PC-9 (cell line): ENCODE data around the gene SERTAD1. TPM values are rescaled to one million over a fixed set of nuclear protein-coding genes. Genes with fewer than 3 reads are reported as not detected.
A peak's percentile ranks its signal among the peaks of the same experiment; 100 is the strongest.

Experiments
- BruUV-seq: library from RNA; stranded (reverse); fragments of 400-500 nt; replicated peaks from 2 replicates; lab custom pipeline; 2021; lab: Mats Ljungman, UMichigan
- CTCF ChIA-PET: fragments of 300-600 bp; sonication (Branson Sonifier 250); formaldehyde crosslinking; loops from one replicate; lab custom pipeline; 2022; ENCODE audit warnings: antibody characterized with exemption; lab: Charles Lee
- POLR2A ChIA-PET: fragments of 300-600 bp; sonication (Branson Sonifier 250); formaldehyde crosslinking; loops from one replicate; lab custom pipeline; 2022; ENCODE audit warnings: antibody characterized with exemption; ENCODE audit not compliant: unreplicated experiment; lab: Charles Lee
- DNase-seq, 2 experiments: peaks; one replicate each; pipeline versions ENCODE4 v3.0.0 to v3.0.0-alpha.2; 2015 to 2022; ENCODE audit warnings: mixed read lengths in 1 of 2
- H2AFZ ChIP-seq: fragments of 200-600 bp; sonication (generic); 2 replicates; pipeline ENCODE4 v1.8.1; 2017; ENCODE audit warnings: antibody characterized with exemption
- H3F3A ChIP-seq: fragments of 200-600 bp; sonication (generic); 2 replicates; pipeline ENCODE4 v1.8.1; 2017; ENCODE audit warnings: antibody characterized with exemption, mild to moderate bottlenecking, low read depth; ENCODE audit not compliant: insufficient read depth
- H3K27ac ChIP-seq: fragments of 200-600 bp; sonication (generic); 2 replicates; pipeline ENCODE4 v1.6.1; 2016; ENCODE audit warnings: mixed run types
- H3K27me3 ChIP-seq: fragments of 200-600 bp; sonication (generic); 2 replicates; pipeline ENCODE4 v1.6.1; 2016; ENCODE audit warnings: low read depth, mixed run types; ENCODE audit not compliant: insufficient read depth
- H3K36me3 ChIP-seq: fragments of 200-600 bp; sonication (generic); 2 replicates; pipeline ENCODE4 v1.6.1; 2016; ENCODE audit warnings: low read depth, mixed run types
- H3K4me1 ChIP-seq: fragments of 200-600 bp; sonication (generic); replicated peaks from 2 replicates; pipeline ENCODE4 v1.6.1; 2016; ENCODE audit warnings: mixed run types; ENCODE audit not compliant: insufficient read depth
- H3K4me2 ChIP-seq: fragments of 200-600 bp; sonication (generic); 2 replicates; pipeline ENCODE4 v1.6.1; 2017; ENCODE audit warnings: mixed run types
- H3K4me3 ChIP-seq: fragments of 200-600 bp; sonication (generic); 2 replicates; pipeline ENCODE4 v1.6.1; 2016; ENCODE audit warnings: mixed run types
- H3K79me2 ChIP-seq: fragments of 200-600 bp; sonication (generic); 2 replicates; pipeline ENCODE4 v1.6.1; 2017; ENCODE audit warnings: low read depth, mixed run types
- H3K9me2 ChIP-seq: fragments of 200-600 bp; sonication (generic); 2 replicates; pipeline ENCODE4 v1.8.1; 2017; ENCODE audit warnings: mild to moderate bottlenecking; ENCODE audit not compliant: insufficient read depth
- H3K9me3 ChIP-seq: fragments of 200-600 bp; sonication (generic); 2 replicates; pipeline ENCODE4 v1.8.1; 2016; ENCODE audit warnings: low read depth; ENCODE audit not compliant: insufficient read depth
- H4K20me1 ChIP-seq: fragments of 200-600 bp; sonication (generic); 2 replicates; pipeline ENCODE4 v1.8.1; 2017; ENCODE audit not compliant: insufficient read depth
- CTCF ChIP-seq: fragments of 200-600 bp; sonication (generic); conservative IDR thresholded peaks from 2 replicates; pipeline ENCODE4 v1.6.1; 2017; ENCODE audit warnings: mixed run types, antibody characterized with exemption, mild to moderate bottlenecking, moderate library complexity
- EZH2 ChIP-seq: fragments of 200-600 bp; sonication (generic); IDR thresholded peaks from 2 replicates; pipeline ENCODE4 v1.8.0; 2017; ENCODE audit warnings: antibody characterized with exemption, low read depth
- intact Hi-C: fragments of 100-400 bp; cut with micrococcal nuclease; formaldehyde crosslinking; loops from one replicate; pipeline ENCODE4 v1.10.0; 2022; ENCODE audit not compliant: unreplicated experiment
- total RNA-seq: library from RNA; stranded (reverse); gene quantifications from 2 replicates; pipeline ENCODE4 v1.2.3, GENCODE V29; 2021

SERTAD1 gene
- total RNA-seq, 1 experiment from 2014 or later = 7.8 TPM

DNA sequence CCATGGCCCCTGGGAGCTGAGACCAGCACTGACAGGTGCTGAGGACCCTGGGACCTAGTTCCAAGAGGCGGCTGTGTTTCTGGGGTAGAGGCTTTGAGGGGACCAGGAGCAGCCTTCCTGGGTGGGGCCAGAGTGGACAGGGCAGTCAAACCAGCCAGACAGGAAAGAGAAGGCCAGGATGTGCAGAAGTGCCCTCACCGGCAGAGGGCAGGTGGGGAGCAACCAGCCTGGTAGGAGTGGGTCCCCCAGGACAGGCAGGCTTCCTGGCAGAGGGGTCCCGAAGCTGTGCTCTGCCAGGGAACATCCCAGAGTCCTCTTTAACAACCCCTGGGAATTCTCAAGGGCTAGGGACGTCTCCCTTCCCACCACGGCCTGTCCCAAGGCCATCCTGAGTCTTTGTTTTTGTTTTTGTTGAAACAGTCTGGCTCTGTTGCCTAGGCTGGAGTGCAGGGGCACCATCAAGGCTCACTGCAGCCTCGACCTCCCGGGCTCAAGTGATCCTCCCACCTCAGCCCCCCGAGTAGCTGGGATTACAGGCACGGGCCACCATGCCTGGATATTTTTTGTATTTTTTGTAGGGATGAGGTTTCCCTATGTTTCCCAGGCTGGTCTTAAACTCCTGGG is 32.8 kb downstream of the SERTAD1 start:
- Histone ChIP-seq H3K27me3 (no peaks in the 10 kb centered on the region), H3K4me1 (peaks cover 18% of the 10 kb centered on the region), H3F3A (no peaks in the 10 kb centered on the region; the same call in 1 of the 2 replicates), H3K9me3 (no peaks in the 10 kb centered on the region), H3K79me2 (no peaks in the 10 kb centered on the region), H3K36me3 (no peaks in the 10 kb centered on the region), H3K4me3 (peak overlapping the region; percentile 40; the same call in 1 of the 2 replicates), H3K4me2 (peak overlapping the region; percentile 77), H3K9me2 (no peaks in the 10 kb centered on the region), H4K20me1 (no peaks in the 10 kb centered on the region), H3K27ac (peak overlapping the region; percentile 33; the same call in 1 of the 2 replicates), H2AFZ (peak overlapping the region; percentile 73)
- DNase-seq = peak; percentile 70 to 85
- no TSS peak for BruUV-seq
- intact Hi-C loops = loop anchor here (2.0 to 10.0 kb wide), 3 partner anchors 46 to 132 kb away; partner anchors contain the start of genes BLVRB, C19orf47 and PLD3
- ChIA-PET POLR2A (no interaction called here), CTCF (interaction anchor here (0.7 kb wide), 1 partner anchor 17 kb away, joined by 3 read pairs; no protein-coding TSS in a partner anchor)
- TF ChIP-seq EZH2 (no peak), CTCF (peak; percentile 76)

DNA sequence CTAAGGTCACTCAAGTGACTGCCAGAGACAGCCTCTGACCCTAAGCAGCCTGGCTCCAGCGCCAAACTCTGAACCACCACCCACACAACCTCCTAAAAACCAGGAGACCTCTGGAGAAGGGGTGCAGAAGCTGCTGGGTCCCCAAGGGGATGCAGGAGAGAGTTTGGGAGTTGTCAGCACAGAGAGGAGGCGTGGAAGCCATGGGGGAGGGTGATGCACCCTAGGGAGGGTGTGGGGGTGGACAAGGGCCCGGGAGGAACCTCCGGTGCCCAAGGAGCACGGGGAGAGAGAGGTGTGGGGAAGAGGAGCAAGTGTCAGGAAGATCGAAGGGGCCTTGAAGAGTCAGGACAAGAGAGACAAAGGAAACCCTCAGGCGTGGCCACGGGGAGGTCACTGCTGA is 33.7 kb downstream of the SERTAD1 start:
- Histone ChIP-seq H3K9me2 (no peaks in the 10 kb centered on the region), H3K4me2 (peak overlapping the region; percentile 77), H3K27ac (no peak overlapping the region), H3K9me3 (no peaks in the 10 kb centered on the region), H3K4me3 (no peak overlapping the region), H2AFZ (peak overlapping the region; percentile 73; the same call in 1 of the 2 replicates), H4K20me1 (no peaks in the 10 kb centered on the region), H3K27me3 (no peaks in the 10 kb centered on the region), H3K36me3 (no peaks in the 10 kb centered on the region), H3K4me1 (peaks cover 18% of the 10 kb centered on the region), H3K79me2 (no peaks in the 10 kb centered on the region), H3F3A (no peaks in the 10 kb centered on the region; the same call in 1 of the 2 replicates)
- intact Hi-C loops = loop anchor here (2.0 to 10.0 kb wide), 3 partner anchors 45 to 133 kb away; partner anchors contain the start of genes BLVRB, C19orf47 and PLD3
- ChIA-PET CTCF (no interaction called here), POLR2A (no interaction called here)
- no peak for DNase-seq
- no TSS peak for BruUV-seq
- TF ChIP-seq EZH2 = no peak
- no peak for TF ChIP-seq CTCF

DNA sequence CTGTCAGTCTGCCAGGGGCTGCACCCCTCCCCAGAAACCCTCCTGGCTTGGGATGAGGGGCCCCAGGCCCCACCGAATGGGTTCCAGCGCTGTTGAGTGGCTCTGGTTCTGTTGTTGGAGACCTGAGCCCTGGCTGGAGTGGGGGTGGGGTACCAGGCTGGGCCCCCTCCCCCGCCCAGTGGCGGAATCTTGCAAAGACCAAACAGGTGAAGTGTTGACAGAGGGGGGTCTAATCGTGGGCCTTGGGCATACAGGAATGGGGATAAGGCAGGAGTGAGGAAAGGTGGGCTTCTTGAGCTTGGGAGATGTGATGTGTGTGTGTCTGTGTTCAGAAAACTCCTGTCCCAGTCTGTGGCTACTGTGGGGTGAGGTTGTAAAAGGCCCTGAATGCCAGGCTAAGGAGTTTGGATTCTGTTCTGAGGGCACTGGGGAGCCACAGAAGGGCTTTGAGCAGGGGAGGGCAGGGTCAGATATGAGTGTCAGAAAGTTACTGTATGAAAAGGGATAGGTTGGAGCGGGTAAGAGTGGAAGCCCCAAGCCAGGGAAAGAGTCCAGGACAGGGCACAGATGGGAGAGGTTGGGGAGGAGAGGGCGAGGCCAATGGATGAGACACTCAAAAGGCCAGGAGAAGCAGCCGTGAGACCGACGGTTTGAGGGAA is 35.6 kb downstream of the SERTAD1 start, which contains the start of gene HIPK4:
TSS of gene HIPK4 (minus strand) at position 98 of the 659 bp plus-strand sequence. CDS start 279 bp downstream, outside the sequence.
- TF ChIP-seq EZH2 = no peak
- TF ChIP-seq CTCF = no peak
- BruUV-seq = no TSS peak
- H3K27me3 ChIP-seq = no peaks in the 10 kb centered on the region
- no peaks in the 10 kb centered on the region for H4K20me1 ChIP-seq
- H3K79me2 ChIP-seq = no peaks in the 10 kb centered on the region
- ChIA-PET POLR2A (no interaction called here), CTCF (no interaction called here)
- intact Hi-C loops = loop anchor here (5.0 to 10.0 kb wide), 2 partner anchors 43 to 135 kb away; partner anchors contain the start of genes C19orf47 and PLD3
- no peaks in the 10 kb centered on the region; the same call in 1 of the 2 replicates for H3F3A ChIP-seq
- peaks cover 18% of the 10 kb centered on the region for H3K4me1 ChIP-seq
- no peaks in the 10 kb centered on the region for H3K9me3 ChIP-seq
- H3K9me2 ChIP-seq = no peaks in the 10 kb centered on the region
- no peak within 1 kb of the TSS for H3K27ac ChIP-seq
- H3K36me3 ChIP-seq = no peaks in the 10 kb centered on the region
- no peak within 1 kb of the TSS for H3K4me3 ChIP-seq
- no peak within 1 kb of the TSS for H3K4me2 ChIP-seq
- H2AFZ ChIP-seq = no peak within 1 kb of the TSS
- no peak for DNase-seq
